GM12878 (cell line): Measurements from ENCODE around the gene DUSP22. TPM values are rescaled to one million over a fixed set of nuclear protein-coding genes. Genes with fewer than 3 reads are reported as not detected.
A peak's percentile ranks its signal among the peaks of the same experiment; 100 is the strongest.

Experiments used
- BMI1 ChIP-seq: fragments of 450-650 bp; IDR thresholded peaks from 2 replicates; pipeline ENCODE4 v1.6.1; 2016; ENCODE audit warnings: mild to moderate bottlenecking, moderate library complexity, borderline replicate concordance
- CUX1 ChIP-seq: IDR thresholded peaks from 2 replicates; pipeline ENCODE4 v1.6.1; 2012; ENCODE audit warnings: improper control_type of control experiment, low read depth, low read length; ENCODE audit not compliant: insufficient replicate concordance
- E4F1 ChIP-seq: fragments of 450-650 bp; IDR thresholded peaks from 2 replicates; pipeline ENCODE4 v1.6.1; 2018; ENCODE audit warnings: borderline replicate concordance, mild to moderate bottlenecking; ENCODE audit not compliant: partially characterized antibody
- EZH2 ChIP-seq: IDR thresholded peaks from 2 replicates; pipeline ENCODE4 v1.6.1; 2012; ENCODE audit warnings: low read depth, mild to moderate bottlenecking, control low read depth, inconsistent platforms, low read length, borderline replicate concordance; ENCODE audit not compliant: control insufficient read depth
- MLLT1 ChIP-seq: fragments of 450-650 bp; IDR thresholded peaks from 2 replicates; pipeline ENCODE4 v1.6.1; 2016; ENCODE audit warnings: mild to moderate bottlenecking
- NFYB ChIP-seq: IDR thresholded peaks from 2 replicates; pipeline ENCODE4 v1.6.1; 2011; ENCODE audit warnings: low read depth, mild to moderate bottlenecking, low read length, improper control_type of control experiment, moderate library complexity; ENCODE audit not compliant: insufficient read depth
- RELA ChIP-seq: fragments of 450-650 bp; IDR thresholded peaks from 2 replicates; pipeline ENCODE4 v1.8.0; 2014; ENCODE audit warnings: borderline replicate concordance; ENCODE audit not compliant: partially characterized antibody
- RFX5 ChIP-seq: IDR thresholded peaks from 2 replicates; pipeline ENCODE4 v1.6.1; 2011; ENCODE audit warnings: low read depth, low read length, improper control_type of control experiment
- STAT3 ChIP-seq: IDR thresholded peaks from 2 replicates; pipeline ENCODE4 v1.6.1; 2011; ENCODE audit warnings: low read depth, low read length, improper control_type of control experiment
- TARDBP ChIP-seq: IDR thresholded peaks from 2 replicates; pipeline ENCODE4 v1.6.1; 2016; ENCODE audit warnings: borderline replicate concordance
- ZNF207 ChIP-seq: fragments of 450-650 bp; IDR thresholded peaks from 2 replicates; pipeline ENCODE4 v1.6.1; 2014; ENCODE audit warnings: antibody characterized with exemption, mild to moderate bottlenecking, borderline replicate concordance
- ZSCAN29 ChIP-seq: fragments of 450-650 bp; IDR thresholded peaks from 2 replicates; pipeline ENCODE4 v1.6.1; 2017; ENCODE audit warnings: mild to moderate bottlenecking, moderate library complexity
- polyA plus RNA-seq, 11 experiments: library from polyadenylated mRNA; depleted of rRNA in 4 of 11; unstranded in 6 of 11; stranded (reverse) in 5 of 11; fragments of >200 nt; fragmentation: Nextera tagmentation in 4 of 11; fragmentation: Illumina TruSeq in 1 of 11; extraction: Ambion mirVana in 4 of 11; extraction: Trizol in 1 of 11; gene quantifications; 1 replicate in 1 of 11; 2 replicates in 10 of 11; pipeline versions ENCODE4 v1.2.1 to v1.2.3, GENCODE V29; 2011 to 2016; ENCODE audit warnings: inconsistent platforms in 2 of 11, missing spikeins in 2 of 11, low read depth in 1 of 11
- total RNA-seq, 4 experiments: library from RNA; depleted of rRNA in 3 of 4; stranded (reverse); fragments of >200 nt in 3 of 4; fragmentation: Illumina TruSeq in 1 of 4; extraction: Trizol in 1 of 4; gene quantifications; 2 replicates each; pipeline versions ENCODE4 v1.2.1 to v1.2.3, GENCODE V29; 2013 to 2021
- TF ChIP-seq, protein P1 (sequence below): fragments of 450-650 bp; IDR thresholded peaks from 2 replicates; pipeline ENCODE4 v1.6.1; 2017; ENCODE audit warnings: mild to moderate bottlenecking, low read depth, inconsistent platforms; ENCODE audit not compliant: poor library complexity, severe bottlenecking

Gene DUSP22
- total and polyA plus RNA-seq, 10 of the 15 experiments (the other 5 are each of a cell fraction or from before 2014, with no cell fraction given): 78.9 to 156 (median 107) TPM

DNA sequence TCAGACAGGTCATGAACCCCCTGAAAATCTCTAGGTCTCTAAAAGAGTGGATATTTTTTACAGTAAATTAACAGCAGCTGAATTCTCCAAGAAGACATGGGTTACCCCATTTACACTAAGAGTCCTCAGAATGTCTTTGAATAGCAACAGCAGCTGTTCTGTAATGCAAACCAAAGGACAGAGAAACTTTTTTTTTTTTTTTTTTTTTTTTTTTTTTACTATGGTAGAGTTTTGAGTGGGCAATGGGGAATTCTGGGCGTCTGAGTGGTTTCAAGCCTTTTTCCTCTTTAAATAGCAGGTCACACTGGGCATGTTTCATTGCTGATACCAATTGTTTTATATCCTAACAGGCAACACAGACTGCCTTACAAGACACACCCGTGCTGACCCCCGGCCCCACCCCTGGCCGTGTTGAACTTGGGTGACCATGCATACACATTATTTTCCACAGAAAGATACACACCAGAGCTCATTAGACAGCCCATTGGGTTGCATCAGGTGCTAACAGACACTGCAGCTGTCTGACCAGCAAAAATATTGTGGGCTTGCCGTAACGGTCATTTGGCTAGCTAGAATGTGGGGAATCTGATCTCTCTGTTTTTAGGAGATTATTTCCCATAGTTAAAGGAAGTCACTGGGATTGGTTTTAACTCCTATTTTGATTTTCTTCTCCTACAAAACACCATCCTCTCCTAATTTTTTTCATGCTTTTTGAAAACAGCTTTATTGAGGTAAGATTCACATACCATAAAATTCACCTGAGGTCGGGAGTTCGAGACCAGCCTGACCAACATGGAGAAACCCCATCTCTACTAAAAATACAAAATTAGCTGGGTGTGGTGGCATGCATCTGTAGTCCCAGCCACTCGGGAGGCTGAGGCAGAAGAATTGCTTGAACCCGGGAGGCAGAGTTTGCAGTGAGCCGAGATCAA lies 72.6 kb downstream of the DUSP22 start (continued):
- TF ChIP-seq NFYB (0 out of 2 replicates have a peak, but pooled peaks have one; percentile 11), ZSCAN29 (no peak), TARDBP (no peak), CUX1 (peak; percentile 62), BMI1 (no peak), RELA (no peak), RFX5 (no peak), ZNF207 (no peak), STAT3 (no peak), E4F1 (no peak), MLLT1 (no peak), EZH2 (no peak)
- TF ChIP-seq, protein P1, sequence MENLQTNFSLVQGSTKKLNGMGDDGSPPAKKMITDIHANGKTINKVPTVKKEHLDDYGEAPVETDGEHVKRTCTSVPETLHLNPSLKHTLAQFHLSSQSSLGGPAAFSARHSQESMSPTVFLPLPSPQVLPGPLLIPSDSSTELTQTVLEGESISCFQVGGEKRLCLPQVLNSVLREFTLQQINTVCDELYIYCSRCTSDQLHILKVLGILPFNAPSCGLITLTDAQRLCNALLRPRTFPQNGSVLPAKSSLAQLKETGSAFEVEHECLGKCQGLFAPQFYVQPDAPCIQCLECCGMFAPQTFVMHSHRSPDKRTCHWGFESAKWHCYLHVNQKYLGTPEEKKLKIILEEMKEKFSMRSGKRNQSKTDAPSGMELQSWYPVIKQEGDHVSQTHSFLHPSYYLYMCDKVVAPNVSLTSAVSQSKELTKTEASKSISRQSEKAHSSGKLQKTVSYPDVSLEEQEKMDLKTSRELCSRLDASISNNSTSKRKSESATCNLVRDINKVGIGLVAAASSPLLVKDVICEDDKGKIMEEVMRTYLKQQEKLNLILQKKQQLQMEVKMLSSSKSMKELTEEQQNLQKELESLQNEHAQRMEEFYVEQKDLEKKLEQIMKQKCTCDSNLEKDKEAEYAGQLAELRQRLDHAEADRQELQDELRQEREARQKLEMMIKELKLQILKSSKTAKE: peak; percentile 66
